Measurements from ENCODE around the gene STK10.

DNA sequence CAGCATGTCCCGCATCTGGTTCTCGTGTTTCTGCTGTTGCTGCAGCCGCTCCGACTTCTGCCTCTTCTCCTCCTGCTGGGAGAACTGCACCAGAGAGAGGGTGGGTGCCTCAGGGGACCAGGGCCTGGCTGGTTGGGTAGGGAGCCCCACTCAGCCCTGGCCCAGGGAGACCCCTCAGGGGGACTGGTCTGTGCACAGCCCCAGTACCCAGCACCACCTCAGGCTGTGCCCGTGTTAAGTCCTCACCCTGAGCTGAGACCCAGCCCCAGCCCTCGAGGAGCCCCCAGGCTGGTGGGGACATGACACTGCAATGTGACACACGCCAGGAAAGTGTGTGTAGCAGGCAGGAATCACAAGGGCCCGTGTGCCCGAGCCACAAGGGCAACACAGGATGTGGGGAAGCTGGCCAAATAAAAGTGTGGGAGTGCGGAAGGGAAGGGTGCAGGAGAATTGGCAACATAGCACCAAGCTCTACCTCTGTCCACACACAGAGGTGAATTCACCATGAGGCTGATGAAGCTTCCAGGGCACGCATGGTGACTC lies 133.3 kb downstream of the STK10 start:
- TF ChIP-seq POLR2A (IDR thresholded peaks at IDR 0.05; ENCODE audit: control extremely low read depth in 1 of 2, low read depth in 2 of 2, low read length in 2 of 2) (no peak), YY1 (IDR thresholded peaks at IDR 0.05; ENCODE audit: low read depth, low read length) (no peak), CEBPB (IDR thresholded peaks at IDR 0.05; ENCODE audit: low read depth, low read length) (no peak), EP300 (IDR thresholded peaks at IDR 0.05; ENCODE audit: borderline replicate concordance in 1 of 2, low read depth in 2 of 2, low read length in 2 of 2) (no peak), SUZ12 (IDR thresholded peaks at IDR 0.05; ENCODE audit: low read length) (no peak)
- TF ChIP-seq, protein P1, sequence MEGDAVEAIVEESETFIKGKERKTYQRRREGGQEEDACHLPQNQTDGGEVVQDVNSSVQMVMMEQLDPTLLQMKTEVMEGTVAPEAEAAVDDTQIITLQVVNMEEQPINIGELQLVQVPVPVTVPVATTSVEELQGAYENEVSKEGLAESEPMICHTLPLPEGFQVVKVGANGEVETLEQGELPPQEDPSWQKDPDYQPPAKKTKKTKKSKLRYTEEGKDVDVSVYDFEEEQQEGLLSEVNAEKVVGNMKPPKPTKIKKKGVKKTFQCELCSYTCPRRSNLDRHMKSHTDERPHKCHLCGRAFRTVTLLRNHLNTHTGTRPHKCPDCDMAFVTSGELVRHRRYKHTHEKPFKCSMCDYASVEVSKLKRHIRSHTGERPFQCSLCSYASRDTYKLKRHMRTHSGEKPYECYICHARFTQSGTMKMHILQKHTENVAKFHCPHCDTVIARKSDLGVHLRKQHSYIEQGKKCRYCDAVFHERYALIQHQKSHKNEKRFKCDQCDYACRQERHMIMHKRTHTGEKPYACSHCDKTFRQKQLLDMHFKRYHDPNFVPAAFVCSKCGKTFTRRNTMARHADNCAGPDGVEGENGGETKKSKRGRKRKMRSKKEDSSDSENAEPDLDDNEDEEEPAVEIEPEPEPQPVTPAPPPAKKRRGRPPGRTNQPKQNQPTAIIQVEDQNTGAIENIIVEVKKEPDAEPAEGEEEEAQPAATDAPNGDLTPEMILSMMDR (IDR thresholded peaks at IDR 0.05; ENCODE audit: control extremely low read depth in 1 of 3, insufficient read depth in 1 of 3, low read depth in 1 of 3, low read length in 3 of 3), result no peak

Measured in H1 (cell line).